PFSK-1 (cell line): ENCODE results near the gene CAPZA2.

Source experiments
- FOXP2 ChIP-seq: optimal IDR thresholded peaks from 2 replicates; pipeline ENCODE3; 2011; ENCODE audit warnings: borderline replicate concordance, control low read depth, inconsistent platforms; ENCODE audit not compliant: insufficient read depth; ENCODE audit errors: extremely low read length, extremely low read depth
- POLR2AphosphoS5 ChIP-seq: IDR thresholded peaks from 2 replicates; pipeline ENCODE4 v1.6.1; 2012; ENCODE audit warnings: low read depth, mild to moderate bottlenecking, control low read depth, low read length, moderate library complexity
- REST ChIP-seq, 2 experiments: IDR thresholded peaks; 2 replicates each; pipeline versions ENCODE4 v1.6.1 to v1.8.0; 2011 to 2012; ENCODE audit warnings: low read depth in 2 of 2, low read length in 2 of 2, control low read depth in 1 of 2, inconsistent platforms in 1 of 2, mild to moderate bottlenecking in 1 of 2, moderate library complexity in 1 of 2; ENCODE audit not compliant: insufficient read depth in 1 of 2
- SIN3A ChIP-seq: IDR thresholded peaks from 2 replicates; pipeline ENCODE4 v1.6.1; 2012; ENCODE audit warnings: mild to moderate bottlenecking, low read length, moderate library complexity, borderline replicate concordance; ENCODE audit not compliant: insufficient read depth
- TAF1 ChIP-seq: IDR thresholded peaks from 2 replicates; pipeline ENCODE4 v1.6.1; 2012; ENCODE audit warnings: low read length, control low read depth, borderline replicate concordance; ENCODE audit not compliant: insufficient read depth

CAPZA2 gene

GRCh38 chr7:116884691-116885090 is 22.3 kb downstream of the CAPZA2 start:
- TF ChIP-seq TAF1 (no peak), FOXP2 (no peak), POLR2AphosphoS5 (no peak), SIN3A (no peak), REST (IDR thresholded peaks at IDR 0.05; ENCODE audit: insufficient read depth in 1 of 2, low read depth in 2 of 2, low read length in 2 of 2) (no peak)

- no peak for TF ChIP-seq SIN3A
- no peak for TF ChIP-seq POLR2AphosphoS5
- TF ChIP-seq FOXP2, result no peak
- no peak for TF ChIP-seq REST (IDR thresholded peaks at IDR 0.05; ENCODE audit: insufficient read depth in 1 of 2, low read depth in 2 of 2, low read length in 2 of 2)
- no peak for TF ChIP-seq TAF1
These were observed 23.3 kb downstream of the CAPZA2 start for GRCh38 chr7:116885724-116886123.

GRCh38 chr7:116886543-116887156 is 24.3 kb downstream of the CAPZA2 start:
- TF ChIP-seq FOXP2 (no peak), POLR2AphosphoS5 (no peak), SIN3A (no peak), TAF1 (no peak)

GRCh38 chr7:116888895-116889294 is 26.5 kb downstream of the CAPZA2 start:
- TF ChIP-seq SIN3A (no peak), FOXP2 (no peak)

- TF ChIP-seq REST (IDR thresholded peaks at IDR 0.05; ENCODE audit: insufficient read depth in 1 of 2, low read depth in 2 of 2, low read length in 2 of 2) (no peak), FOXP2 (no peak), TAF1 (no peak), SIN3A (no peak), POLR2AphosphoS5 (no peak)
These were observed 33.5 kb downstream of the CAPZA2 start for GRCh38 chr7:116895849-116896248.

DNA sequence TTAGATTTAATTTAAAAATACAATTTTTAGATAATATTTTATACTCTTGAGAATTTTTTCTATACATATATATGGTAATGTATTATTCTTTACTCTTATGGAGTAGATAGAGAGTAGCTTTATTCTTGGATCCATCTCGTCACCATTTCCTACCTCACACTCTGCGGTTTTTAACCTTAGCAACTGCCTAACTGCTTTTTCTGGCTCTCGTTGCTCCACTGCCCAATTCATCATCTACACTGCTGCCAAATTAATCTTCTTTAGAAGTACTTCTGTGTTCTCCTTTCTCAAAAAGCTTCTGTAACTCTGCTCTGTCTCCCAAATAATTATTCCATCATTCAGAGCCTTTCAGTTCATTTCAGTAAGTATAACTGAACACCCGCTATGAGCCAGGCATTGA is 35.3 kb downstream of the CAPZA2 start:
- no peak for TF ChIP-seq TAF1
- no peak for TF ChIP-seq REST (IDR thresholded peaks at IDR 0.05; ENCODE audit: insufficient read depth in 1 of 2, low read depth in 2 of 2, low read length in 2 of 2)
- TF ChIP-seq FOXP2, result no peak
- no peak for TF ChIP-seq POLR2AphosphoS5
- no peak for TF ChIP-seq SIN3A
